Activated T-cell treated with anti-CD3 and anti-CD28 coated beads, Interleukin-2, amount 50 U/mL, for 1 hour (primary cell): ENCODE measurements around the gene NDUFB1.

Experiments used
- DNase-seq: peaks from one replicate; pipeline ENCODE4 v3.0.0-alpha.2; 2020

Gene NDUFB1

GRCh38 chr14:92121670-92122350 lies at the start of gene NDUFB1, which contains the start of gene CPSF2:
Gene NDUFB1 (minus strand): TSS chr14:92121706. CDS start chr14:92117637, 4,069 bp downstream.
Gene CPSF2 (plus strand): TSS chr14:92121969. CDS start chr14:92130985, 9,016 bp downstream.
- peak; percentile 86 for DNase-seq

- no peak for DNase-seq
Measured at GRCh38 chr14:92164958-92165357, 43.5 kb upstream of the NDUFB1 start.

GRCh38 chr14:92161521-92161920 lies 40.0 kb upstream of the NDUFB1 start:
- DNase-seq = no peak

DNA sequence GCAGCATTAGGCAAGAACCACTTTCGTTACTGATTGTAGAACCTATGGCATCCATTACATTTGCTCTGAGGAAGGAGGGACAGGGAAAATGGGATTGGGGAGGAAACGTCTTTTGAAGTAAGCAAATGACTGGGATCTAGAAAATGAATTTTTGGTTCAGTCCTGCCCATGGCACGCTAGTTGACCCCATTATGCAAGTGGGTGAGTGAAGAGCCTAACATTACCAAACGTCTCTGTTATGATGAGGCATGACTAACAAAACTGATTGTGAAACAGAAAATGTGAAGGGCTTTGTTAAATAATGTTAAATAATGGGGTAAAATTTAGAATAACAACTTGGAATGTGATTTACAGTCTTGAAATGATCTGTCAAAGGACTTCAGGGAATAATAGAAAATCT lies 39.1 kb upstream of the NDUFB1 start:
- no peak for DNase-seq

GRCh38 chr14:92154283-92154942 lies 32.9 kb upstream of the NDUFB1 start:
- DNase-seq = no peak

GRCh38 chr14:92153581-92153980 lies 32.1 kb upstream of the NDUFB1 start:
- no peak for DNase-seq

GRCh38 chr14:92144708-92145107 lies 23.2 kb upstream of the NDUFB1 start:
- DNase-seq = no peak

DNA sequence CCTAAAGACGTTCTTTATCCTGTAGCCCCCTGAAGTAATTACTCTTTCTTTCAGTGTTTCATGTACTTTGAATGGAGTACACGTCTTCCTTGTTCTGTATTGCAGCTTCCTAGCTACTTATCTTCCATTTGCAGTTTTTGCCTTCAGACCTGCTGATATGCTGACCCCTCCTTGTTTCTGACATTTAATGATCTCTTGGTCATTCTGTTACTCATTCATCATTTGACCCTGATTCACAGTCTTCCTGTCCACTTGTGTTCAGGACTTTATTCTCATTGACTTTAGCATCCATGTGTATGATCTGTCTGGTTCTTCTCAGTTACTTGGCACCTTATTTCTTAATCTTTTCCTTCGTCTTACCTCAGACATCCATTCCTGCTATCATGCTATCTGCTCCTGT lies 22.5 kb upstream of the NDUFB1 start:
- no peak for DNase-seq

GRCh38 chr14:92143309-92143708 lies 21.8 kb upstream of the NDUFB1 start:
- no peak for DNase-seq

GRCh38 chr14:92135269-92135668 lies 13.8 kb upstream of the NDUFB1 start:
- no peak for DNase-seq

DNA sequence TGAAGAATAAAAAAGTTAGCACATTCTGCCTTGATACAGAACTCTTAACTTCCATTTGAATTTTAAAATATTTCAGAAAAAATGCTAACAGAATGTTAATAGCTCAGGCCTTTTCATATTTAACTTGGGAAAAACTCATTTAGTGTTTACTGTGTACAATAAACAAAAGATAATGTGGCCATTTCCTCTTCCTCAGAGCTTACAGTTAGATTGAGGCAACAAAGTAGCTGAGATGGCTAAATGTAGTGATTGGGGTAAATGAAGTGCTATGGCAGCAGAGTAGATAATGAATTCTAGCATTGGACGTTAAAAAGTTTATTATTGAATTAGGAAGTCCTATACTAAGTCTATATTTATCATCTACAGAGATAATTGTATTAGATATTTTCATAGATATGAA lies 12.9 kb upstream of the NDUFB1 start:
- DNase-seq = no peak

- no peak for DNase-seq
Measured at GRCh38 chr14:92122761-92123160, 1.3 kb upstream of the NDUFB1 start.

- DNase-seq = no peak
Measured at GRCh38 chr14:92122351-92122677, 808 bp upstream of the NDUFB1 start.

GRCh38 chr14:92121207-92121669 lies 268 bp downstream of the NDUFB1 start:
- DNase-seq = no peak

DNA sequence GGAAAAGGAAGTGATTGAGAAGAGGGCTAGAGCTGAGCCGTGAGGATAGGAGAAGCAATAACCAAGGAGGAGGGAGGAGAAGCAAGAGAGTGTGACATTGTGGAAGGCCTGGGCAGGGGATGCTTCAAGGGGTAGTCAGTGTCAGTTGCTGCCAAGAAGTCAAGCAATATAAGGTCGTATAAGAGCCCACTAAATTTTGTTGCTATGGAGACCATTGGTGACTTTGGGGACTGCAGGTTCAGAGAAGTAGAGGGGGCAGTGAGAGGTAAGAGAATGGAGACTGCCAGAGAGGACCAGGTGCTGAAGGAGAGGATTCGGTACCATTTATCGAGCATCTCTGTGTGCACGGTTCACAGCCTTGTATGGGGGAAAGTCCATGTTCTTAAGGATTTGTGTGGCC lies 12.0 kb downstream of the NDUFB1 start:
- DNase-seq = no peak

DNA sequence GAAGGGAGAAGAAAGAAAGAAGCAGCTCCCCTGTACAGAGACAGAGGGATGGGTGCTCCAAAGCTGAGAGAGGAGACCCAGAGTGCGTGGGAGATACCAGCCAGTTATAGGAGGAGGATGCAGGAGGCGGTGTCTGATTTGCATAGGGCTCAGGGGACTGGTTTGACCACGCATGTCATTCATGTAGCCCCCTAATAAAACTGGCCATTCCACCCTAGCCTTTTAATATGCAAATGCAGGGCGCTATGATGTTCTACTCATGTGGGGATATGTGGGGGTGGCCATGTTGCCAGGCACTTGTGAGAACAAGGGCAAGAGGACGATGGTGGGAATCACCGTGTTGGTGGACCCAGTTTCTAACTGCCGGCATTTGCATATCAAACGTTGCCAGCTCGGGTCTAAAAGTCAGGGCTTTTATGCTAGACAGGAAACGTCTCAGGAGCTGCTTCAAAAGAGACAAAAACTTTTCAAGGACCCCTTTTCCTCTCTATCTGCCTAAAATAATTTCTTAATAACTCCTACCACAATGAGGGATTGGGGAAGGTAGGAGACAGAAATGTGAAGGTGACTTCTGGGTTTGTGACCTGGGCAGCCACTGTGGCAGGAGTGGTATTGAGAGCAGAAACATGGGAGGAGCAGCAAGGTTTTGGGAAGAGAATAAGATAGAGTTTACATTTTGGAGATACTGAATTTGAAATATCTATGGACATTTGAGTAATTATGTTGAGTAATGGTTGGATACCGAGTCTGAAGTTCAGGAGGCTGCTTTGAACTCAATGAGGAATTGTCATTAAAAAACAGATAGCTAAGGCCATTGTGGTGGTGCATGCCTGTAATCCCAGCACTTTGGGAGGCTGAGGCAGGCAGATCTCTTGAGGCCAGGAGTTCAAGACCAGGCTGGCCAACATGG lies 12.9 kb downstream of the NDUFB1 start:
- no peak for DNase-seq

DNA sequence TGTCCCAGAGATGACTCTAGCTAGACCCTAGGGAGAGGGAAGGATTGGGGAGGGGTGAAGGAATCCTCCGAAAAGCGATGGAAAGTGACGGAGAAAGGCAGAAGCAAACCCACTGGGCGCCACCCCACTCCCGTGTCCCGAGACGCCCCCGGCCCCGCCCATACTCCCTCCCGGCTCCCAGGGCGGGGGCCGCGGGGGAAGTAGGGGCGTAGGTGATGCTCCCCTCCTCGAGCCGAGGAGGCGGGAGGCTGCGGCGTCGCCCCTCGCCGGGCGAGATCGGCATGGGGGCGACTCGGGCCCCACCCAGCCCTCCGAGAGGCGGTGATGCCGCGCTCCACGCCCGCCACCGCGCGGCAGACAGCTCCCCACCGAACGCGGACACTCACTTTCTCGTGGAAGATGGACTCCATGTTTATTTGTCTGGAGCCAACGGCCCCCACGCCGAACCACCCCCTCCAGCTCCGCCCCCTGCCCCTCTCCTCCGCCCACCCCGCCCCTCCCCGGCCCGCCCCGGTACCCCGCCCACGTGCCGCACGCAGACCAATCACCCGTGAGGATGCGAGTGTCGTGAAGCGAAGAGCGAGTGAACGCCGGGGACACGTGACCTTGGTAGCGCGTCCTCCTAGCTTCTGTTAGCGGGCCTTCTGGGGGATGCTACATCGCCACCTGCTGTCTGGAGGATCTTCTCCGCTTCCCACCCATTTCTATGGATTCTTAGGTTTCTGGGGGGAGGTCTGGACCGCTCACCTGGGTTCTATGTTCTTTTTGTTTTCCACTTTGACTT lies 15.2 kb downstream of the NDUFB1 start, which contains the start of gene ATXN3:
Gene ATXN3, minus strand, starts transcription at position 440 of the 784 bp plus-strand sequence. Its CDS starts 30 bp downstream, at position 410.
- DNase-seq = peak; percentile 90

GRCh38 chr14:92105893-92106142 lies 15.7 kb downstream of the NDUFB1 start:
- DNase-seq = no peak

GRCh38 chr14:92105073-92105892 lies 16.2 kb downstream of the NDUFB1 start:
- DNase-seq = no peak

GRCh38 chr14:92103363-92103989 lies 18.0 kb downstream of the NDUFB1 start:
- DNase-seq = no peak

DNA sequence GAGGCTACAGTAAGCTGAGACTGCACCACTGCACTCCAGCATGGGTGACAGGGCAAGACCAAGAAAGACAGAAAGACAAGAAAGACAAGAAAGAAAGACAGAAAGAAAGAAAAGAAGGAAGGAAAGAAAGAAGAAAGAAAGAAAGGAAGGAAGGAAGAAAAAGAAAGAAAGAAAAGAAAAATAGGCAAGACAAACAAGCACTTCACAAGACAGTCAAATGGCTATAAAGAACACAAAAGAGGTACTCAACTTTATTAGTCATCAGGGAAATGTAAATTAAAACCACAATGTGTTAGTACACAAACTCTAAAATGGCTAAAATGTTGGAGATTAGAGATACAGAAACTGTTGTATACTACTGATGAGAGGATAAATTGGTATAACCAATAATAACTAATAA lies 21.7 kb downstream of the NDUFB1 start:
- DNase-seq = no peak
